Limb (tissue), 2 donors: Measurements from ENCODE around the gene ZNF254.
"Not testable (repeated sequence)": the region's sequence is repeated elsewhere in the genome, so short reads cannot be mapped to it uniquely, and the experiment has no call there.

Experiments used
- DNase-seq, 2 donors: peaks; one replicate each; pipeline ENCODE4 v3.0.0-alpha.2; 2016; ENCODE audit errors: extremely low spot score in 2 of 2

Gene ZNF254

GRCh38 chr19:24086974-24087595 lies at the start of gene ZNF254:
TSS of gene ZNF254 (plus strand) at chr19:24087187. CDS start at chr19:24087308, 121 bp downstream.
- peak; percentile 91 to 93 for DNase-seq

DNA sequence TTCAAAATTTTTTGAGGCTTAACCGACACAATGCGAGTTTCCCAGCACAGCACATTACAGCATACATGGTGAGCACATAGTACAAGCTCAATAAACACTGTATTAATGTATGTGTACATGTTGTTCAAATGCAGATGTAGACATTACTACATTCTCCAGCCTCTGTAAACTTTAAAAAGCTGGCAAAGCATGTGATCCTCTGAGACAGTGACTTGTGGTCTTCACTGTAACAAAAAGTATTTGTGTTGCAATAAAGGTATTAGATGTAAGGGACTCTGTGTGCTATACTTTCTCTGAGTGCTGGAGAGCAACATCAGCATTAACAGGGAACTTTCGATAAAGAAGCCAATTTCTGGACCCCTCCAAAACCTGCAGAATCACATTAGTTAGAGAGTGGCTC lies 46.4 kb upstream of the ZNF254 start:
- no peak for DNase-seq

DNA sequence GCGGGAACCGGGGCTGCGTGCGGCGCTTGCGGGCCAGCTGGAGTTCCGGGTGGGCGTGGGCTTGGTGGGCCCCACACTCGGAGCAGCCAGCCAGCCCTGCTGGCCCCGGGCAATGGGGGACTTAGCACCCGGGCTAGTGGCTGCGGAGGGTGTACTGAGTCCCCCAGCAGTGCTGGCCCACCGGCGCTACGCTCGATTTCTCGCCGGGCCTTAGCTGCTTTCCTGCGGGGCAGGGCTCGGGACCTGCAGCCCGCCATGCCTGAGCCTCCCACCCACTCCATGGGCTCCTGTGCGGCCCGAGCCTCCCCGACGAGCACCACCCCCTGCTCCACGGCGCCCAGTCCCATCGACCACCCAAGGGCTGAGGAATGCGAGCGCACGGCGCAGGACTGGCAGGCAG lies 45.7 kb upstream of the ZNF254 start:
- not testable (repeated sequence) for DNase-seq

GRCh38 chr19:24046550-24046949 lies 40.4 kb upstream of the ZNF254 start:
- DNase-seq = no peak

- DNase-seq = no peak
Observed at GRCh38 chr19:24048261-24048660, 38.7 kb upstream of the ZNF254 start.

GRCh38 chr19:24049537-24049936 lies 37.5 kb upstream of the ZNF254 start:
- no peak for DNase-seq

GRCh38 chr19:24051516-24051915 lies 35.5 kb upstream of the ZNF254 start:
- DNase-seq = no peak

DNA sequence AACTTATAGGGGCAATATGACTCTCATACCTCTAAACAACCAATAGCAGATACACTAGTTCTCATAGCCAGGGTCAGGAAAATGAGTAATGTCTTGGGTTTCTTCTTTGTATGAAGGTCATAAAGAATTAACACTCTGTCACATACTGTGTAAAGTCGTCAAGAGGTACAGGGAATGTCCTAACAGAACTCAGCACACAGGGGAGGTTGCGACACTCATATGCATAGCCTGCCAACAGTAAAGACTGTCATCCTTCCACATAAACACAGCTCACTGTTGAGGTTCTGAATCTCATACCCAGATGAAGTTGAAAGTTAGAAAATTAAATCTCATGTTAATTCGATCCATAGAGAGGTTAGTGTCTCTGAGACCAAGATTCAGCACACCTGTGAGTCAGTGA lies 34.2 kb upstream of the ZNF254 start:
- no peak for DNase-seq

GRCh38 chr19:24053601-24054000 lies 33.4 kb upstream of the ZNF254 start:
- no peak for DNase-seq

DNA sequence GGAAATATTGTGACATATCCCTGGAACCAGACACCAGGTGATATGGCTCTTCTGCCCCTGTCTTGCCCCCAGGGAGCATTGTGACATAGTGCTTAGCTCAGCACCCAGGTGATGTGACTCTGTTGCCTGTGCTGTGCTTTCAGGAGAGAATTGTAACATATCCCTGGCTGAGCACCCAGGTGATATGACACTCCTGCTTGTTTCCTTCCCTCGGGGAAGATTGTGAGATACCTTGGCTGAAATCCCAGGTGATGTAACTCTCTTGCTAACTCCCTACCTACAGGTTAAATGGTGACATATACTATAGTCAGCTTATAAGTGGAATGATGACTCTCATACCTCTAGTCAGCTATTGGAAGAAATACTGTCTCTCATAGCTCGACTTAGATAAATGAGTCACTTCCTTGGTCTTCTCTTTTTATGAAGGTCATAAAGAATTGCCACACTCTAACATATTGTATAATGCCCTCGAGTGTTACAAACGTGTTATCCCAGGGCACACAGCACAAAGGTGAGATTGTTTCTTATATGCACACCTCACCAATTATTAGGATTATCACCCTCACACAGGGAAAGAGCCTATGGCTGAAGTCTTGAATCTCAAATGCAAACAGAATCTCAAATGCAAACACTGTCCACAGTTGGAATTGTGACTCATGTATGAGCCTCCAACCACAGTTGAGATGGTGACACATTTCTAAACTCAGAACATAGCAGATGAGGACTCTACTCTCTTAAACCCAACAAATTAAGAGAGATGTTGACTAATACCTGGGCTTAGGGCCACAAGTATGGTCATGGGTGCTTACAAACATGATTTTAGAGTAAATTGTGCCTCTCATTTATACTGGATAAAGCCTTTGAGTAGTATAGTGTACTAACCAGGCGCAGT lies 32.7 kb upstream of the ZNF254 start:
- DNase-seq = no peak

- DNase-seq = no peak
Observed at GRCh38 chr19:24055548-24055947, 31.4 kb upstream of the ZNF254 start.

DNA sequence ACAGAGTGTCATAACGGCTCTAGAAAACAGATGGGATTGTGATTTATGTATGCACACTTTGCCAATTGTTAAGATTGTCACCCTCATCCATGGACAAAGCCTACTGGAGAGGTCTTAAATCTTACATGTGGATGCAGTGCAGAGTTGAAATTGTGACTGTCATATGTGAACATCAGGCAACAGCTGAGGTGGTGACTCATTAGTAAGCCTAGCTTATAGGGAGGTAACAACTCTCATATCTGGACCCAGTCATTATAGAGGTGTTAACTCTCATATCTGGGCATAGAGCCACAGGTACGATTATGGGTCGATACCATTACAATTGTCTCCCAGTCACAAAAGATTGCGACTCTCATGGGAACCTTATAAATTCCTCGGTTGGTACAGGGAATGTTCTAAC lies 29.8 kb upstream of the ZNF254 start:
- DNase-seq = no peak

- no peak for DNase-seq
Observed at GRCh38 chr19:24059563-24060295, 27.3 kb upstream of the ZNF254 start.

GRCh38 chr19:24060687-24061356 lies 26.2 kb upstream of the ZNF254 start:
- no peak for DNase-seq

- no peak for DNase-seq
Observed at GRCh38 chr19:24062190-24062589, 24.8 kb upstream of the ZNF254 start.

DNA sequence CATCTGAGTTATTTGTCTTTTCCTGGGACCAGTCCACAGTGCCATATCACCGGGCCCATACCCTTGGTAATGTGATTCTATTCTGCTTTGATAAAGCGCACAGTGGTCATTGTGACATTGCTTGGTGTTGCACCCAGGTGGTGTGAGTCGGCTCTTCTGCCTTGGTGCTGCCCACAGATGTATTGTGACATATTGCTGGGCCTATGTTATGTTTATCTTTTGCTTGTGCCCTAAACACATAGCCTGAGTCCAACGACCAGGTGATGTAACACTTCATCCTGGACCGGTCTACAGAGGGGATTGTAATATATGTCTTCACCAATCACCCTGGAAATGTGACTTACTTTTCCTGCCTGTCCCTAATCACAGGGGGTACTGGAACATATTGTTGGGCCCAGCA lies 23.7 kb upstream of the ZNF254 start:
- DNase-seq = no peak

GRCh38 chr19:24064175-24064574 lies 22.8 kb upstream of the ZNF254 start:
- DNase-seq = no peak

GRCh38 chr19:24065243-24065642 lies 21.7 kb upstream of the ZNF254 start:
- DNase-seq = no peak

- DNase-seq = no peak
Observed at GRCh38 chr19:24065865-24066604, 21.0 kb upstream of the ZNF254 start.

DNA sequence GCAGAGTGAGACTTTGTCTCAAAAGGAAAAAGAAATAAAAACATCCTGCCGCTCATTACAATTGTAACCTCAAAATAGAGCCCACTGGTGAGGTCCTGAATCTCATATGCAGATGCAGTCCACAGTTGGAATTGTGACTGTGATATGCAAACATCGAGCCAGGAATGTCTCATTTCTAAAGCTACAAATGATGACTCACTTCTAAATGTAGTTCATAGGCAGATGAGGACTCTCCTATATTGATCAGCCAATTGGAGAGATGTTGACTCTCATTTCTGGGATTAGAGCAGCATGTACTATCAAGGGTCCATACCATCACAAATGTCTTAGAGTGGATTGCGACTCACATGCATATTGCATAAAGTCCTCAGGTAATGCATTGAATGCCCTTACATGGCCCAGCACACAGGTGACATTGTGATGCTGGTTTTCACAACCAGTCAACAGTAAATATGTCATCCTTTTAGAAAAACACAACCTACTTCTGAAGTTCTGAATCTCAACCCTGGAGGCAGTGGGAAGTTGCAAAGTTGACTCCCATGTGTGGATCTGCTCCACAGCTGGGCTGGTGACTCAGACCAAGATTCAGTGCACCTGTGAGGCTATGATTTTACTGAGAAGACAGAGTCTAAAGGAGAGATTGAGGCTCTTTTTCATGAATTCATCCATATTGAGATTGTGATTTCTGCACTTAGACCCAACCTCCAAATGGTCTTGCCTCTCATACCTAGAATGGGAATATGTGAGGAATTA lies 16.9 kb upstream of the ZNF254 start:
- DNase-seq = no peak
